K562 (cell line): ENCODE results near the gene OBSCN.

Experiments
- LARP7 ChIP-seq: fragments of 450-650 bp; IDR thresholded peaks from 2 replicates; pipeline ENCODE4 v1.6.1; 2016
- TF ChIP-seq, protein P1 (sequence below): fragments of 250-450 bp; sonication (Bioruptor Pico); IDR thresholded peaks from 2 replicates; pipeline ENCODE4 v1.4.0; 2020

DNA sequence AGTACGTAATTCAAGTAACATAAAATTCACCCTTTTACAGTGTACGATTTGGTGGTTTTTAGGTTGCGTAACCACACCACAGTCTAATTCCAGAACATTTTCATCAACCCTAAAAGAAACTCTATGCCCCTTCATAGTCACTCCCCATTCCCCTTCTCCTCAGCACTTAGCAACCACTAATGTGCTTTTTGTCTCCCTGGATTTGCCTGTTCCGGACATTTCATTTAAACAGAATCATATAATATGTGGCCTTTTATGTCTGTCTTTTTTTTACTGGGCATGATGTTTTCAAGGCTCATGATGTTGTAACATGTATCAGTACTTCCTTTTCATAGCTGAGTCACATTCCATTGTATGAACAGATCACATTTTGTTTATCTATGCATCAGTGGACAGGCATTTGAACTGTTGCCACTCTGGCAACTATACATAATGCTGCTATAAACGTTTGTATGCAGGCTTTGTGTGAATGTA lies 20.8 kb downstream of the OBSCN start:
- no peak for TF ChIP-seq LARP7
- TF ChIP-seq, protein P1, sequence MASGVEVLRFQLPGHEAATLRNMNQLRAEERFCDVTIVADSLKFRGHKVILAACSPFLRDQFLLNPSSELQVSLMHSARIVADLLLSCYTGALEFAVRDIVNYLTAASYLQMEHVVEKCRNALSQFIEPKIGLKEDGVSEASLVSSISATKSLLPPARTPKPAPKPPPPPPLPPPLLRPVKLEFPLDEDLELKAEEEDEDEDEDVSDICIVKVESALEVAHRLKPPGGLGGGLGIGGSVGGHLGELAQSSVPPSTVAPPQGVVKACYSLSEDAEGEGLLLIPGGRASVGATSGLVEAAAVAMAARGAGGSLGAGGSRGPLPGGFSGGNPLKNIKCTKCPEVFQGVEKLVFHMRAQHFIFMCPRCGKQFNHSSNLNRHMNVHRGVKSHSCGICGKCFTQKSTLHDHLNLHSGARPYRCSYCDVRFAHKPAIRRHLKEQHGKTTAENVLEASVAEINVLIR (CRISPR knock-in tag): no peak
